ENCODE data around the gene DDC. TPM values are rescaled to one million over a fixed set of nuclear protein-coding genes. Genes with fewer than 3 reads are reported as not detected.

DDC gene
- total and polyA plus RNA-seq, 2 donors (not counting 3 experiments of a cell fraction or from before 2014, with no cell fraction given): not detected

- H3K27ac ChIP-seq (ENCODE audit: insufficient read depth, low read depth, low read length): no peak overlapping the region
- H3K9ac ChIP-seq (replicated peaks; ENCODE audit: extremely low read depth, insufficient read depth, low read length): no peak overlapping the region
- no peak for FAIRE-seq
- H3K4me2 ChIP-seq (ENCODE audit: insufficient read depth, low read length): no peak overlapping the region
- no peak overlapping the region for H2AFZ ChIP-seq (ENCODE audit: low read depth, low read length)
- DNase-seq (ENCODE audit: low read depth, low spot score): no peak
- dilution Hi-C loops (cut with MboI; ENCODE audit: extremely low pct_ligation_motif_present, low sequenced_read_pairs): no loop called here
- no peaks in the 10 kb centered on the region for H3K9me3 ChIP-seq (replicated peaks; ENCODE audit: control insufficient read depth, insufficient read depth, low read length)
- TF ChIP-seq MYC (IDR thresholded peaks at IDR 0.05; ENCODE audit: low read depth, low read length) (no peak), JUN (IDR thresholded peaks at IDR 0.05; ENCODE audit: borderline replicate concordance, insufficient read depth, insufficient read length, low read depth) (no peak), MAX (IDR thresholded peaks at IDR 0.05; ENCODE audit: insufficient read depth, insufficient read length) (no peak), EZH2 (IDR thresholded peaks at IDR 0.05; ENCODE audit: borderline replicate concordance, low read depth, low read length, severe bottlenecking) (no peak), POLR2AphosphoS5 (IDR thresholded peaks at IDR 0.05; ENCODE audit: insufficient read depth, low read depth, low read length) (no peak), FOS (IDR thresholded peaks at IDR 0.05; ENCODE audit: borderline replicate concordance, insufficient read depth, low read length) (no peak), GATA2 (IDR thresholded peaks at IDR 0.05; ENCODE audit: insufficient read depth, insufficient read length, low read depth, low read length) (no peak), POLR2A (IDR thresholded peaks at IDR 0.05; ENCODE audit: low read depth, low read length) (no peak), CTCF (IDR thresholded peaks at IDR 0.05; ENCODE audit: extremely low read depth in 1 of 2, insufficient read depth in 1 of 2, low read depth in 1 of 2, low read length in 2 of 2) (no peak)
- H3K4me1 ChIP-seq (ENCODE audit: control insufficient read depth, extremely low read depth, insufficient read depth, low read length): peaks cover under 1% of the 10 kb centered on the region
- H3K4me3 ChIP-seq (replicated peaks in 1 of 3; ENCODE audit: insufficient read depth in 1 of 3, low read depth in 1 of 3, low read length in 3 of 3): no peak overlapping the region
- ChIA-PET CTCF (no interaction called here), POLR2A (no interaction called here)
- no peaks in the 10 kb centered on the region for H3K36me3 ChIP-seq (ENCODE audit: control insufficient read depth in 2 of 2, extremely low read depth in 1 of 2, insufficient read depth in 2 of 2, low read length in 2 of 2)
- intact Hi-C loops (cut with micrococcal nuclease): no loop called here
- BruUV-seq (replicated peaks): no TSS peak
- H3K79me2 ChIP-seq (ENCODE audit: control insufficient read depth, insufficient read depth, low read length): no peaks in the 10 kb centered on the region
- H4K20me1 ChIP-seq (replicated peaks; ENCODE audit: control insufficient read depth, extremely low read depth, insufficient read depth, low read length): no peaks in the 10 kb centered on the region
- H3K9me1 ChIP-seq (replicated peaks; ENCODE audit: control insufficient read depth, extremely low read depth, insufficient read depth, low read length): no peaks in the 10 kb centered on the region
- H3K27me3 ChIP-seq (ENCODE audit: control insufficient read depth in 2 of 2, insufficient read depth in 2 of 2, low read length in 2 of 2): no peaks in the 10 kb centered on the region
These were observed 76.8 kb downstream of the DDC start for GRCh38 chr7:50488379-50488778.
